Keratinocyte (primary cell): ENCODE data around the gene CNNM3. TPM values are rescaled to one million over a fixed set of nuclear protein-coding genes. Genes with fewer than 3 reads are reported as not detected.

Experiments
- DNase-seq: peaks from one replicate; pipeline ENCODE4 v3.0.0-alpha.2; 2011; ENCODE audit warnings: low read depth, missing footprints, low spot score
- FAIRE-seq: peaks from 2 replicates; lab custom pipeline; 2011; peaks lifted over from hg19 to GRCh38; lab: Jason Lieb, UNC
- H2AFZ ChIP-seq: 2 replicates; pipeline ENCODE4 v1.6.0; 2012; ENCODE audit warnings: low read length, control low read depth, inconsistent platforms; ENCODE audit not compliant: control insufficient read depth
- H3K27ac ChIP-seq: 2 replicates; pipeline ENCODE4 v1.5.1; 2011; ENCODE audit warnings: low read length; ENCODE audit not compliant: control insufficient read depth, insufficient read depth
- H3K27me3 ChIP-seq: 3 replicates; pipeline ENCODE4 v1.6.0; 2011; ENCODE audit warnings: low read length; ENCODE audit not compliant: control insufficient read depth, insufficient read depth; ENCODE audit errors: extremely low read depth
- H3K36me3 ChIP-seq, 2 experiments: 2 replicates in 1 of 2; 3 replicates in 1 of 2; pipeline ENCODE4 v1.5.1; 2011; ENCODE audit warnings: low read length in 2 of 2, mild to moderate bottlenecking in 1 of 2; ENCODE audit not compliant: control insufficient read depth in 2 of 2, insufficient read depth in 2 of 2; ENCODE audit errors: extremely low read depth in 1 of 2
- H3K4me1 ChIP-seq: 3 replicates; pipeline ENCODE4 v1.5.1; 2011; ENCODE audit warnings: low read length; ENCODE audit not compliant: control insufficient read depth, insufficient read depth; ENCODE audit errors: extremely low read depth
- H3K4me2 ChIP-seq: 3 replicates; pipeline ENCODE4 v1.6.0; 2011; ENCODE audit warnings: low read depth, low read length; ENCODE audit not compliant: control insufficient read depth, insufficient read depth; ENCODE audit errors: extremely low read depth
- H3K4me3 ChIP-seq, 3 experiments: fragments of 200-600 bp in 1 of 3; sonication (generic) in 1 of 3; 2 replicates in 2 of 3; 3 replicates in 1 of 3; pipeline ENCODE4 v1.5.1; 2011 to 2016; ENCODE audit warnings: low read length in 3 of 3, mild to moderate bottlenecking in 3 of 3, control low read depth in 2 of 3, inconsistent platforms in 1 of 3, low read depth in 1 of 3, mixed read lengths in 1 of 3, mixed run types in 1 of 3, moderate library complexity in 1 of 3; ENCODE audit not compliant: control insufficient read depth in 2 of 3, insufficient read depth in 2 of 3; ENCODE audit errors: extremely low read depth in 1 of 3
- H3K79me2 ChIP-seq: 2 replicates; pipeline ENCODE4 v1.6.0; 2012; ENCODE audit warnings: low read length; ENCODE audit not compliant: control insufficient read depth, insufficient read depth
- H3K9ac ChIP-seq: 3 replicates; pipeline ENCODE4 v1.6.0; 2011; ENCODE audit warnings: low read length; ENCODE audit not compliant: control insufficient read depth, insufficient read depth; ENCODE audit errors: extremely low read depth
- H3K9me1 ChIP-seq: 3 replicates; pipeline ENCODE4 v1.6.0; 2011; ENCODE audit warnings: low read length; ENCODE audit not compliant: control insufficient read depth, insufficient read depth; ENCODE audit errors: extremely low read depth
- H3K9me3 ChIP-seq: 2 replicates; pipeline ENCODE4 v1.5.1; 2012; ENCODE audit warnings: low read depth, low read length; ENCODE audit not compliant: control insufficient read depth
- H4K20me1 ChIP-seq: 3 replicates; pipeline ENCODE4 v1.6.0; 2011; ENCODE audit warnings: low read length; ENCODE audit not compliant: control insufficient read depth, insufficient read depth; ENCODE audit errors: extremely low read depth
- CTCF ChIP-seq, 3 experiments: IDR thresholded peaks in 1 of 3; conservative IDR thresholded peaks in 1 of 3; optimal IDR thresholded peaks in 1 of 3; 2 replicates in 2 of 3; 3 replicates in 1 of 3; pipeline versions ENCODE3 to v1.5.1; 2011; ENCODE audit warnings: low read length in 3 of 3, mild to moderate bottlenecking in 3 of 3, moderate library complexity in 2 of 3, control low read depth in 1 of 3, inconsistent platforms in 1 of 3; ENCODE audit not compliant: insufficient read depth in 2 of 3; ENCODE audit errors: extremely low read depth in 1 of 3
- EZH2 ChIP-seq: IDR thresholded peaks from one replicate; pipeline ENCODE4 v1.6.1; 2012; ENCODE audit warnings: inconsistent platforms, mild to moderate bottlenecking, low read length, moderate library complexity
- dilution Hi-C: fragments of 300-500 bp; cut with MboI; formaldehyde crosslinking; loops from one replicate; pipeline ENCODE4 v1.7.0; 2020; ENCODE audit warnings: low sequenced_read_pairs; ENCODE audit not compliant: extremely low pct_ligation_motif_present
- polyA plus RNA-seq, 5 experiments: library from polyadenylated mRNA; depleted of rRNA in 3 of 5; stranded (reverse) in 3 of 5; stranded (forward) in 1 of 5; unstranded in 1 of 5; fragments of >200 nt; gene quantifications; 1 replicate in 1 of 5; 2 replicates in 3 of 5; 3 replicates in 1 of 5; pipeline versions ENCODE4 v1.2.1 to v1.2.3, GENCODE V29; 2011 to 2012; ENCODE audit warnings: missing spikeins in 2 of 5, low read depth in 1 of 5, low replicate concordance in 1 of 5

Gene CNNM3
- polyA plus RNA-seq, 1 donor (not counting 4 experiments of a cell fraction or from before 2014, with no cell fraction given): 2.3 TPM

- DNase-seq (no peak), FAIRE-seq (no peak)
- H3K27ac ChIP-seq: no peak overlapping the region
Observed at GRCh38 chr2:96768083-96768561, 47.9 kb upstream of the CNNM3 start.

GRCh38 chr2:96769814-96770213, 46.3 kb upstream of the CNNM3 start:
- no peaks in the 10 kb centered on the region for H4K20me1 ChIP-seq
- FAIRE-seq (peak; percentile 20), DNase-seq (no peak)
- H3K36me3 ChIP-seq: no peaks in the 10 kb centered on the region
- H3K4me2 ChIP-seq: no peak overlapping the region
- H3K4me1 ChIP-seq: peaks cover 34% of the 10 kb centered on the region
- H3K9me3 ChIP-seq: no peaks in the 10 kb centered on the region
- no peak overlapping the region for H2AFZ ChIP-seq
- no peak overlapping the region for H3K27ac ChIP-seq
- H3K79me2 ChIP-seq: no peaks in the 10 kb centered on the region
- TF ChIP-seq CTCF (optimal IDR thresholded peaks at IDR 0.05 in 1 of 3, IDR thresholded peaks at IDR 0.05 in 1 of 3, conservative IDR thresholded peaks at IDR 0.05 in 1 of 3; ENCODE audit: extremely low read depth in 1 of 3, insufficient read depth in 2 of 3, low read length in 3 of 3) (no peak), EZH2 (no peak)
- H3K27me3 ChIP-seq: no peaks in the 10 kb centered on the region
- H3K9me1 ChIP-seq: no peaks in the 10 kb centered on the region
- no peak overlapping the region for H3K4me3 ChIP-seq
- no peak overlapping the region for H3K9ac ChIP-seq
- dilution Hi-C loops: no loop called here

More at GRCh38 chr2:96768083-96768561, 47.9 kb upstream of the CNNM3 start:
- H3K4me1 ChIP-seq: peaks cover 42% of the 10 kb centered on the region
- H3K4me2 ChIP-seq: peak overlapping the region; percentile 17
- H3K27me3 ChIP-seq: no peaks in the 10 kb centered on the region
- H3K9me1 ChIP-seq: no peaks in the 10 kb centered on the region
- H3K79me2 ChIP-seq: no peaks in the 10 kb centered on the region
- H3K4me3 ChIP-seq: no peak overlapping the region
- no peaks in the 10 kb centered on the region for H3K36me3 ChIP-seq
- H3K9ac ChIP-seq: no peak overlapping the region
- dilution Hi-C loops: no loop called here
- no peaks in the 10 kb centered on the region for H3K9me3 ChIP-seq
- no peaks in the 10 kb centered on the region for H4K20me1 ChIP-seq
- TF ChIP-seq EZH2: no peak
- TF ChIP-seq CTCF (optimal IDR thresholded peaks at IDR 0.05 in 1 of 3, IDR thresholded peaks at IDR 0.05 in 1 of 3, conservative IDR thresholded peaks at IDR 0.05 in 1 of 3; ENCODE audit: extremely low read depth in 1 of 3, insufficient read depth in 2 of 3, low read length in 3 of 3): no peak
- peak overlapping the region; percentile 8 for H2AFZ ChIP-seq
